GM13977 (cell line): ENCODE results near the gene LRRC28.
A peak's percentile ranks its signal among the peaks of the same experiment; 100 is the strongest.

Experiments
- DNase-seq: peaks from one replicate; pipeline ENCODE4 v3.0.0; 2012; ENCODE audit warnings: low spot score
- CTCF ChIP-seq: IDR thresholded peaks from 2 replicates; pipeline ENCODE4 v1.5.1; 2012; ENCODE audit warnings: mild to moderate bottlenecking, control low read depth; ENCODE audit not compliant: insufficient read depth; ENCODE audit errors: extremely low read depth, missing control alignments
- in situ Hi-C: fragments of 300-500 bp; cut with MboI; formaldehyde crosslinking; loops from one replicate; pipeline ENCODE4 v1.12.0; 2022; ENCODE audit warnings: low sequenced_read_pairs, low pct_unique_long_range_greater_than_20kb, mixed read lengths, inconsistent platforms; ENCODE audit not compliant: unreplicated experiment

Gene LRRC28

GRCh38 chr15:99423186-99424130 is 172.2 kb downstream of the LRRC28 start:
- DNase-seq: no peak
- TF ChIP-seq CTCF: no peak
- in situ Hi-C loops: no loop called here

GRCh38 chr15:99424131-99424571 is 172.9 kb downstream of the LRRC28 start:
- DNase-seq: no peak
- TF ChIP-seq CTCF: no peak
- in situ Hi-C loops: no loop called here

DNA sequence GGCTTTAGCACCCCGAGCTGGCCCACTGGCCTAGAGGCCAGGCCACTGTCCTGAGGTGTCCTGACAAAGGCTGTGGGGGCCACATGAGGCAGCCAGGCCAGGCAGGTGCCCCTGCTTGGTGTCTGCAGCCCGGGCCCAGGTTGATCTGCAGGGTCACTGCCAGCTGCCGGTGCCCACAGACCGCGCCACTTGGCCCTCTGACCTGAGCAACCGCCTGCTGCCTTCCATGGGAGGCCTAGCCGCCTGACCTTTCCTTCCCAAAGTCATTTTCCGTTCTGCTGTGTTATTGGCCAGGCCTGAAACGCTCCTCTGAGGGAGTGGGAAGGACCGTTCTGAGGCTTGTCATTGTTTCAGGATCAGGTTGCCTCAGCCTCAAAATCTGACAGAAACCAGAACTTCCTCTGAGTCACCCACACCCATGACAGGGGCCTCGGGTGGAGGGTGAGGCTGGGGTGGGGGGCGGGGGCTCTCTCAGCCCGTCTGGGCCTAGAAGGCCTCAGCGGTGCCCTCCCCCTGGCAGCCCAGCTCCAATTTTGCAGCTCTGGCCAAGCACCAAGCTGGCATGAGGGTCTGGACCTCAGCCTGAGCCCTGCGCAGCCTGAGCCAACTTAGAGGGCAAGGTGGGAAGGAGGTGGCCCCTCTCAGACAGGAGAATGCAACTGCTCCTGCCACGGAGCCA is 173.8 kb downstream of the LRRC28 start:
- TF ChIP-seq CTCF: no peak
- in situ Hi-C loops: no loop called here
- DNase-seq: peak; percentile 73

DNA sequence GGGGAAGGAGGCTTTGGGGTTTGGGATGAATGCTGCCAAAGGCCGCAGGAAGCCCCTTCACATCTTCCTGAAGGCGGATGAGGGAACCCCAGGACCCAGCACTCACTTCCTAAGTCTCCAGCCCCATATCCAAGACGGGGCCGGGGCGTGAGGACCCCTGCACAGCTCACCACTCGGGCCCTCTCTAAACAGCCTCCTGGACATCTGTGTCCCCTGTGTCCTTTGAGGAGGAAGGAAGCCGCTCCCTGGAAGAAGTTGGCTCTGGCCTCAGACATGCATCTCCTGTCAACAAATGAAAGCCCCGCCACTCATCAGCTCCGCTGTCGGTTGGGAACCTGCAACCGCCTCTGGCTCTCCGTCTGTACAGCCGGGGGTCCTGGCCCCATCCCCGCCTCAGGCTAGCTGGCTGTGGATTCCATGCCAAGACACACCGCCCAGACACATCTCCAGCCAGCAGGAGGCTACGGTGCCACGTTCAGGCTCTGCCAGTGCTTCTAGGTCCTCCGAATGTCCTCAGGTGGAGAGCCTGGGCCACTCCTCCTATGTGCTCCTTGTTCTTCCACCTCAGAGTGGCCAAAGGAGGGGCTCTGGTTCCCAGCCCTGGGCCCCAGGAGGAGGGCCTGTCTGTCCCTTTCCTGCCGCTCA is 174.5 kb downstream of the LRRC28 start:
- in situ Hi-C loops: no loop called here
- no peak for DNase-seq
- TF ChIP-seq CTCF: no peak

- no peak for TF ChIP-seq CTCF
- in situ Hi-C loops: no loop called here
- no peak for DNase-seq
Observed at GRCh38 chr15:99426431-99427105, 175.3 kb downstream of the LRRC28 start.

DNA sequence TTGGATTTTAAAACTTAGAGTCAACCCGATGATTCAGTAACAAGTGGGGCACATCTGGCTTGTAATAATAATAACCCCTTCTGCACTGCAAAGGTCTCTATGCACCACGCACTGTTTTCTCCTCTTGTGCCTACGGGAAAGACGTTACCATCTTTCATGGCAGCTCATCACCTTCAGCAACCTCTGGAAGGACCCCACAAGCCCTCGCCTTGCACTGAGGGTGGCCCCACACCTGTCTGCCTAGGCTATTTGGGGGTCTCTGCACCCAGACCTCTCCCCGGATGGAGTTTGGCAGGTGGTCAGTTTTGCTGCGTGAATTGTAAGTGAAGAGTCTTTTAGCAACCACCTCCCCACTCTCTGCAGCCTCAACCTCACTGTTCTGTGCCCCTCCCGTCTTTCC is 175.9 kb downstream of the LRRC28 start:
- DNase-seq: no peak
- in situ Hi-C loops: no loop called here
- no peak for TF ChIP-seq CTCF
